IPS DF 6.9 (cell line): ENCODE results near the gene SCG3.

Experiments
- DNase-seq: peaks from one replicate; pipeline ENCODE4 v3.0.0-alpha.2; 2013; ENCODE audit warnings: low read depth, low spot score
- H3K27ac ChIP-seq: one replicate; pipeline ENCODE4 v1.5.1; 2013; ENCODE audit warnings: low read length, control low read depth
- H3K27me3 ChIP-seq: 2 replicates; pipeline ENCODE4 v1.6.1; 2013; ENCODE audit warnings: mild to moderate bottlenecking, low read length; ENCODE audit not compliant: control insufficient read depth, insufficient read depth
- H3K36me3 ChIP-seq: 2 replicates; pipeline ENCODE4 v1.6.1; 2013; ENCODE audit warnings: low read length; ENCODE audit not compliant: control insufficient read depth, insufficient read depth
- H3K4me1 ChIP-seq: 2 replicates; pipeline ENCODE4 v1.6.1; 2013; ENCODE audit warnings: low read length; ENCODE audit not compliant: control insufficient read depth, insufficient read depth
- H3K4me3 ChIP-seq: 2 replicates; pipeline ENCODE4 v1.5.1; 2013; ENCODE audit warnings: mild to moderate bottlenecking, low read length
- H3K9me3 ChIP-seq: 2 replicates; pipeline ENCODE4 v1.6.1; 2013; ENCODE audit warnings: low read length, inconsistent platforms; ENCODE audit not compliant: control insufficient read depth, insufficient read depth
- WGBS: extraction: QIAGEN DNeasy Blood & Tissue Kit; methylation state at CpG from one replicate; pipeline ENCODE4 v1.1.7; 2013; ENCODE audit warnings: mixed read lengths, missing lambda C conversion rate; ENCODE audit not compliant: insufficient read length, insufficient coverage; 5-methylcytosine and 5-hydroxymethylcytosine counted together

The SCG3 gene

DNA sequence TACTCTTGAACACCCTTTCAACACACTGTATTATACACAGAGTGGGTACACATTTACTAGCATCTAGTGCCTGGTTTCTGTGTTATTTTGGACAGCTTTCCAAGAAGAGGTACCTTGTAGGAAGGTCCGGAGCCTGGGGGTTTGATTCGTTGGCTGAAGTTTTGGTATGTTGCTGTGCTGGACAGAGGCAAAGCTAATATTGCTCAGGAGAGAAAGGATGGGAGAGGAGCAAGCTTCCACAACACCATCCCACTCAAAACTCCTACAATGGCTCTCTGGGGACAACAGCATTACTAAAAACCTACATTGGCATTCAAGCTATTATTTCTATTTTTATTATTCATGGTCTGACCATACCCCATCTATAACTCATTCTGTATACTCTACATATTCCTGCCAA, 57.2 kb downstream of the SCG3 start:
- no peaks in the 10 kb centered on the region for H3K9me3 ChIP-seq
- H3K4me3 ChIP-seq, result no peak overlapping the region
- peaks cover 2% of the 10 kb centered on the region; the same call in 1 of the 2 replicates for H3K4me1 ChIP-seq
- H3K27me3 ChIP-seq, result peaks cover 13% of the 10 kb centered on the region; the same call in 1 of the 2 replicates
- no peak for DNase-seq
- no peak overlapping the region for H3K27ac ChIP-seq
- no peaks in the 10 kb centered on the region for H3K36me3 ChIP-seq
- no CpG with 5 or more reads among the region's 2 CpGs for WGBS

DNA sequence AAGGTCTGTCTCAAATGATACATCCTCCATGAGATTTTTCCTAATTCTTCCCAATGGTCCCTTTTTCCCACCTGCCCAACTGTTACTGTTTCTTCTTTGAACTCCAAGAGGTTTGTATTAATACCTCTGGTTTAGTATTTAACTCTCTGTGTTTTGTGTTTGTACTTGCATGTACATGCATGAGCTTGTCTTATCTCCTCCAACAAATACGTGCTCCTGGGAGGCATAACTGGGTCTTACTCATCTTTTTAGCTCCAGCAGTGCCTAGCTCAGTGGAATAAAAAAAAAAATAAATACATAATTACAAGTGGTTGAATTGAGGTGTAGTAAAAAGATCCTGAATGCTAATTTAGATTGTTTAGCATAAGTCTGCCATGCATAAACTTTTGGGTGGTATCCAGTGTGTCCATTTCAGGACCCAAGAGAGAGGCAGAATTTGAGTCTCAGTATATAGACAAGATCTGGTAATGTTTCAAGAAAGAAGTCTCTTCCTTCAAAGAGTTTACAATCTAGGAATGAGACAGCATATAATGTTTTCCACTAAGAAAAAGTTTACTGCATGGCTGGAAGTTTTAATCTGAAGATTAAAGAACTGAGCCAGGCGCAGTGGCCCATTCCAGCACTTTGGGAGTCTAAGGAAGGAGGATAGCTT, 57.9 kb downstream of the SCG3 start:
- no peaks in the 10 kb centered on the region for H3K36me3 ChIP-seq
- no peak for DNase-seq
- H3K27ac ChIP-seq, result no peak overlapping the region
- peaks cover 2% of the 10 kb centered on the region; the same call in 1 of the 2 replicates for H3K4me1 ChIP-seq
- H3K9me3 ChIP-seq, result no peaks in the 10 kb centered on the region
- peaks cover 13% of the 10 kb centered on the region; the same call in 1 of the 2 replicates for H3K27me3 ChIP-seq
- H3K4me3 ChIP-seq, result no peak overlapping the region
- no CpG with 5 or more reads among the region's 2 CpGs for WGBS

DNA sequence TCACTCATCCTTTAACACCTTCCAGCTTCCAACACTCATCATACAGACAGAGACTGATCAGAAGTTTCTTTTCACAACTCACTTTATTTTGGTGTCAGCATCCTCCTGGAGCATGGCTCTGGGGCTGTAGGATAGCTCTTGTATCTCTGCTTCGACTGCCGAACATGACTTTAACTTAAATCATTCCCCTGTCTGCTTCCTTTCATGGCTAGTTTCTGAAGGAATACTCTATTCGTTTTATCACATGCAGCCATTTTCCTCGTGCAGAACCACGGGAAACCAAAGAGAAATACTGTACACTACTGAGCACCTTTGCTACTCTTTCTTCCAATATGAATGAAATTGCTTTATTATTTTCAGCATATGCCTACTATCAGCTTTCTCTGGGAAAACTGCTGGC, 68.0 kb downstream of the SCG3 start:
- no CpG with 5 or more reads among the region's 5 CpGs for whole genome bisulfite sequencing
- peaks cover 1% of the 10 kb centered on the region; the same call in 1 of the 2 replicates for H3K4me1 ChIP-seq
- peaks cover 23% of the 10 kb centered on the region for H3K27me3 ChIP-seq
- no peaks in the 10 kb centered on the region for H3K9me3 ChIP-seq
- no peak for DNase-seq
- no peak overlapping the region for H3K27ac ChIP-seq
- H3K36me3 ChIP-seq, result no peaks in the 10 kb centered on the region
- H3K4me3 ChIP-seq, result no peak overlapping the region

DNA sequence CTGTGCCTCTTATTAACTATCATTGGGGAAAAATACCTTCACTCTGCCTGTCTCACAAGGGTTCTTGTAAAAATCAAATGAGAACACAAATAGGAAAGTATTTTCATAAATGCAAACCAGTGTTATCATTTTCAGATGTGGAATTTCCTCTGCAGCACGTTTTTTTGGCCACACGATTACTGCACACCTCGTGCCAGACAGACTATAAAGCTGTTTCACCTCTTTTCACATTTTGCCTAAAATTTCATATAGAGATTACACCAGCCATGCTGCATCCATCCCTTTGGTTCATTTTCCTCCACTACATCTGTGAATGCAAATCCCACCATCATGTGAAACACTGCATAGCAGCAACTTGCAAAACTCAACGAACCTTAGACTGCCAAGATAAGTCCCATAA, 68.9 kb downstream of the SCG3 start:
- no peaks in the 10 kb centered on the region for H3K36me3 ChIP-seq
- WGBS, result no CpG with 5 or more reads among the region's 4 CpGs
- no peaks in the 10 kb centered on the region for H3K9me3 ChIP-seq
- peaks cover 1% of the 10 kb centered on the region; the same call in 1 of the 2 replicates for H3K4me1 ChIP-seq
- H3K27me3 ChIP-seq, result peaks cover 23% of the 10 kb centered on the region
- H3K27ac ChIP-seq, result no peak overlapping the region
- no peak for DNase-seq
- no peak overlapping the region for H3K4me3 ChIP-seq

DNA sequence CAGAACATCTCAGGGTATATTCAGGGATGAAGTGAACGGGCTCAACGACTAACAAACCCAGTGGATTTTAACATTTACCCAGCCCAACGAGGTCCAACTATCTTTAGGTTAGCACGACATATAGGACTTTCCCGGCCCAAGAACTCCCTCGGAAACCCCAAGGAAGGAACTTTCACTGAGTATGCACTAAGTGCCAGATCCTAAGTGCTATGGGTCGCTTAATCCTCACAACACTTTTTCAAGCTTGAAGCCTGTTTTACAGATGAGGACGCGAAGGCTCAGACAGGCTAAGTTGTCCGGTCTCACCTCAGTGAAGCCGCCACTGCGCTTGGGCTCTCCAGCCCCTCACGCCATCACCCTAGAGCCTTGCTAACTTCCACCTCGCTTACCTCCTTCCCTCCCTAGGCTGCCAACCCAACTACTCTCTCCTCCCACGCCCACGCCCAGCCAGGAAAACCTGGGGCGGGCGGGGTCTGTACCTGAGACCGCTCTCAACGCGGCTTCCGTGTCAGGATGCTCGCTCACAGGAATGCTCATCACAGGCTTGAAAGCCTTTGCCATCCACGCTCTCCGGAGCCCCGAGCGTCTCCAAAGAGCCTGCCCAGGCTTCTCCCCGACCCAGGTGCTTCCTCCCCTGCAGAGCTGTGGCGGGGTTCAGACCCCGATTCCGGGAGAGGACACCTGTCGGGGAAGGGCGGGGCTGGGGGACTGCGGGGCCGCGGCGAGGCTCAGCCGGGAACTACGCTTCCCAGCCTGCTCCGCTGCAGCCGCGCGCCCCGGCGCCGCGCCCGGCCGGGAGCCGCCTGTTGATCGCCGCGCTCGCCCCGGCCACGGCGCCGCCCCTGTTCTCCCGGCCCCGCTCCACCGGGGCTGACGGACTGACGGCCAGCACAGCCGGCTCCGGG, 69.7 kb downstream of the SCG3 start, which contains the start of gene TMOD2:
TSS of gene TMOD2 (plus strand) at position 806 of the 905 bp plus-strand sequence. CDS start 14,845 bp downstream, outside the sequence.
- no CpG with 5 or more reads among the region's 65 CpGs for WGBS
- Histone ChIP-seq H3K36me3 (no peaks in the 10 kb centered on the region), H3K27ac (no peak within 1 kb of the TSS), H3K27me3 (peaks cover 23% of the 10 kb centered on the region), H3K9me3 (no peaks in the 10 kb centered on the region), H3K4me3 (peak within 1 kb of the TSS; percentile 72), H3K4me1 (peaks cover 1% of the 10 kb centered on the region; the same call in 1 of the 2 replicates)
- no peak for DNase-seq

DNA sequence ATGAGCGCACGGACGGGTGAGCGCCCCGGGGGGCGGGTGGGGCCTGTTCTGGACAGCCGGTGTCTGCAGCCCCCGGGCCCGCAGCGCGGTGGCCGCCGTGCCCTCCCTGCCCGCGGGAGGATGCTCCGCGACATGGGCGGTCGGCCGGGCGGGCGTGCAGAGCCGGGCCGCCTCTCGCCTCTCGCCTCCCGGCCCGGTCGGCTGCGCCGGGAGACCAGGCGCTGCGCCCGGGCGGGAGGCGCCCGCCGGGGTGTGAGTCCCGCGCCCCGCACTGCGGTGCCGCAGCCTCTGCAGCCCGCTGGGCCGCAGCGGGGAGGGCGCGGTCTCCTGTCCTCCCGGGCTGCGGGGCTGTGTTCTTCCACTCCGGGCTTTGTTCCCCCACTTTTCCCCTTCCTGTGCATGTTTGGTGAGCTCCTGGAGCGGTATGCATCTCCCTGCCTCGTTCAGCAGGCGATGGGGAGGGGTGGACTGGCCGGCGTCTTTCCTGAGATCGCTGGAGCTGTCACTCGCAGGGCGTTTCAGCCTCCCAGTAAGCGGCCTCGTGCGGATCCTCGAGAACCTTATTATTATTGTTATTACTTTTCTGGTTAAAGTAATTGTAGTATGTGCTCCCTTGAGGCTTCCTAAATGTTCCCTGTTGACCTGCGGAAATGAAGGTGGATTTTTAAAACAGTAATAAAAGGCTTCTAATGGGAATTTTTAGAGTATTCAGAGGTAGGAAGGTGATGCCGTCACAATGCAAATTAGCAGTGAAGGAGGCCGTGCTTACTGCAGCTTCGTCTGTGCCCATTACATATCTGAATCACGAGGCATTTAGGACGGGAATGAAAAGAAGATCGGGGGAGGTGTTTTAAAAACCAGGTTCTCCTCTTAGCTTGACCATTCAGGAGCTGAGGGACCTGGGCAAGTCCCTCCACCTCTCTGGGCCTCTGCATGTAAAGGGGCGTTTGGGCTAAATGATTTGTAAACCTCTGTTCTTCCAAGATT, 70.7 kb downstream of the SCG3 start:
- Histone ChIP-seq H3K27me3 (peaks cover 23% of the 10 kb centered on the region), H3K27ac (no peak overlapping the region), H3K4me1 (peaks cover 1% of the 10 kb centered on the region; the same call in 1 of the 2 replicates), H3K36me3 (no peaks in the 10 kb centered on the region), H3K9me3 (no peaks in the 10 kb centered on the region), H3K4me3 (peak overlapping the region; percentile 72)
- DNase-seq, result no peak
- no CpG with 5 or more reads among the region's 71 CpGs for WGBS

DNA sequence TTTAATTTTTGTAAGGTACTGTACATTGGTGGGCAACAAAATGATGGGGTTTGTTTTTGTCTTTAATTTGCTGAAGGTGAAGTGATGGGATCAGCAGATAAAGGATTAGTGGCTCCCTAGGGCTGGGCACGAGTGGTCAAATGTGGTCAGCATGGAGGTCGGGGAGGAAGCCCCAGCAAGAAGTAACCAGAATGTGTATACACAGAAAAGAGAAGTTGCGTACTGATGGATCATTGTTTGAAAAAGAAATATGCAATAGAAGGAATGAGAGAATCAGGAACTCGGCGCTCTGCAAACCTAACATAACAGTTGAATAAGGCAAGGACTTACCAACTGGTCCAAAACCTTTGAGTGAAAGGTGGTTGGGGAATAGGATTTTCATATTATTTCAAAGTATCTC, 71.6 kb downstream of the SCG3 start:
- Histone ChIP-seq H3K27ac (no peak overlapping the region), H3K9me3 (no peaks in the 10 kb centered on the region), H3K4me1 (peaks cover 1% of the 10 kb centered on the region; the same call in 1 of the 2 replicates), H3K36me3 (no peaks in the 10 kb centered on the region), H3K4me3 (no peak overlapping the region), H3K27me3 (peaks cover 23% of the 10 kb centered on the region)
- no CpG with 5 or more reads among the region's 5 CpGs for WGBS
- no peak for DNase-seq

DNA sequence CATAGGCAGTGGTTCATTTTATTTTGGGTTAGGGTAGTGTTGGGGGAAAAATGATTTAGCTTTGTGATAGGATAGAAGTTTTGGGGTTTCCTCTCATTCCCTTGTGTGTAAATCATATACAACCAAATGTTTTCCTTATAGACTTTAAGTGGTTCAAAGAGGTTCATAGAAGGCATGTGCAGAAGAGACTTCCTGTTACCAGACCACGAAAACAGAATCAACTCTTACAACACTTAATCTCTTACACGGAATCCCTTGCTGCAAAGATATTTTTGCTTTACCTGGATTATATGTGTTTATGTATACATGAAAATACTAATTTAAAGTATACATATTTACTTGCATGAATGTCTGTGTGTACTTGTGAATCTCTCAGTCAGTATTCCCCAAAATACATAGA, 73.0 kb downstream of the SCG3 start:
- Histone ChIP-seq H3K4me1 (peaks cover 1% of the 10 kb centered on the region; the same call in 1 of the 2 replicates), H3K27ac (no peak overlapping the region), H3K27me3 (peaks cover 22% of the 10 kb centered on the region), H3K4me3 (no peak overlapping the region), H3K9me3 (no peaks in the 10 kb centered on the region), H3K36me3 (no peaks in the 10 kb centered on the region)
- no peak for DNase-seq
- WGBS, result no CpG with 5 or more reads among the region's 2 CpGs

DNA sequence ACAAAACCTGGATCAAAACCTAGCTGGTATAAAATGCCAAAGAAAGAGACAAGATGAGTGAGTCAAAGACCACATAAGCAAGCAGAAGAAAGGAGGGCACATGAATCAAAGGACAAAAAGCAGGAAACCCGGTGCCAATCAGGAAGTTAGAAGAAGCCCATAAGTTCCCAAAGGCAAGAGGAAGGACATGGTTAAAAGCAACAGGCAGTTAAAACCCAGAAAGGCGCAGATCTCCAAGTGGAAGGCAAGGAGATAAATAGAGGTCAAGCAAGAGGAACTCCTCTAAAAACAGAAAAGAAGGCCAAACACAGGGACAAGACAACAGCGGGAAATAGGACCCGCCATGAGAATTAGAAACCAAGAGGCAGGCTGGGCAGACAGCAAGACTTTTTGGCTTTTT, 74.5 kb downstream of the SCG3 start:
- Histone ChIP-seq H3K27ac (no peak overlapping the region), H3K27me3 (peaks cover 8% of the 10 kb centered on the region; the same call in 1 of the 2 replicates), H3K4me1 (peaks cover 1% of the 10 kb centered on the region; the same call in 1 of the 2 replicates), H3K9me3 (no peaks in the 10 kb centered on the region), H3K4me3 (no peak overlapping the region), H3K36me3 (no peaks in the 10 kb centered on the region)
- WGBS, result no CpG with 5 or more reads among the region's 4 CpGs
- DNase-seq, result no peak
